A549 (cell line): ENCODE data around the gene DPYD. TPM values are rescaled to one million over a fixed set of nuclear protein-coding genes. Genes with fewer than 3 reads are reported as not detected.

Experiments used
- ATAC-seq, 2 experiments: fragments of 200-7000 bp in 1 of 2; fragments of >200 bp in 1 of 2; cut with Nextera tagmentation in 1 of 2; cut with Tn5 transposase in 1 of 2; 3 replicates each; pipeline versions ENCODE4 v1.8.0 to v1.9.1; 2018 to 2020; ENCODE audit warnings: mild to moderate bottlenecking in 1 of 2, moderate library complexity in 1 of 2
- CTCF ChIA-PET: fragments of 300-600 bp; sonication (Branson Sonifier 250); formaldehyde crosslinking; extraction: SDS; loops from one replicate; lab custom pipeline; 2021; ENCODE audit warnings: antibody characterized with exemption, inconsistent platforms; lab: Yijun Ruan, JAX
- POLR2A ChIA-PET: fragments of 350-600 bp; formaldehyde crosslinking; extraction: SDS; loops from one replicate; lab custom pipeline; 2021; ENCODE audit warnings: antibody characterized with exemption, inconsistent platforms; lab: Yijun Ruan, JAX
- DNase-seq, 2 experiments: peaks; one replicate each; pipeline versions ENCODE4 v3.0.0 to v3.0.0-alpha.2; 2011 to 2016; ENCODE audit warnings: low read depth in 1 of 2, low spot score in 1 of 2
- FAIRE-seq: peaks from 2 replicates; lab custom pipeline; 2011; peaks lifted over from hg19 to GRCh38; lab: Jason Lieb, UNC
- H3K27ac ChIP-seq, 2 experiments: fragments of >200 bp; sonication (Bioruptor Twin); formaldehyde crosslinking; 3 replicates each; pipeline ENCODE4 v1.5.1; 2016 to 2017
- H3K4me1 ChIP-seq: fragments of >200 bp; sonication (Bioruptor Twin); formaldehyde crosslinking; 3 replicates; pipeline ENCODE4 v1.6.1; 2016
- H3K4me2 ChIP-seq: fragments of >200 bp; sonication (Bioruptor Twin); formaldehyde crosslinking; 3 replicates; pipeline ENCODE4 v1.6.1; 2016
- H3K4me3 ChIP-seq: fragments of >200 bp; sonication (Bioruptor Twin); formaldehyde crosslinking; 3 replicates; pipeline ENCODE4 v1.5.1; 2016
- H3K9me3 ChIP-seq: fragments of >200 bp; sonication (Bioruptor Twin); formaldehyde crosslinking; 3 replicates; pipeline ENCODE4 v1.6.1; 2016
- ATOH8 ChIP-seq: fragments of 250-450 bp; sonication (Bioruptor Pico); IDR thresholded peaks from 2 replicates; pipeline ENCODE4 v1.5.0; 2020; ENCODE audit warnings: low read depth, mild to moderate bottlenecking, moderate library complexity
- CBX2 ChIP-seq: fragments of 200-600 bp; sonication (generic); IDR thresholded peaks from 2 replicates; pipeline ENCODE4 v1.6.1; 2016; ENCODE audit warnings: low read depth, mild to moderate bottlenecking, borderline replicate concordance
- CBX8 ChIP-seq: fragments of 200-600 bp; sonication (generic); IDR thresholded peaks from 2 replicates; pipeline ENCODE4 v1.6.1; 2016
- CHD4 ChIP-seq: fragments of 200-600 bp; sonication (generic); IDR thresholded peaks from 2 replicates; pipeline ENCODE4 v1.6.1; 2016; ENCODE audit warnings: antibody characterized with exemption, mild to moderate bottlenecking, borderline replicate concordance
- CTCF ChIP-seq: fragments of >200 bp; sonication (Bioruptor Twin); formaldehyde crosslinking; IDR thresholded peaks from 3 replicates; pipeline ENCODE4 v1.5.1; 2016
- E2F6 ChIP-seq: IDR thresholded peaks from 2 replicates; pipeline ENCODE4 v1.6.1; 2012; ENCODE audit warnings: low read depth, borderline replicate concordance
- ELK1 ChIP-seq: fragments of 150-350 bp; IDR thresholded peaks from 2 replicates; pipeline ENCODE4 v1.6.1; 2014; ENCODE audit warnings: low read depth, mild to moderate bottlenecking, low read length
- ESRRA ChIP-seq: fragments of 150-350 bp; IDR thresholded peaks from 2 replicates; pipeline ENCODE4 v1.6.1; 2014; ENCODE audit warnings: mild to moderate bottlenecking, low read length, borderline replicate concordance
- HES2 ChIP-seq: fragments of >200 bp; sonication (Bioruptor Twin); formaldehyde crosslinking; IDR thresholded peaks from 2 replicates; pipeline ENCODE4 v1.6.1; 2016
- HMGXB4 ChIP-seq: fragments of 250-450 bp; sonication (Bioruptor Pico); IDR thresholded peaks from 2 replicates; pipeline ENCODE4 v1.5.0; 2021; ENCODE audit warnings: mild to moderate bottlenecking, moderate library complexity, borderline replicate concordance
- HOXB13 ChIP-seq: fragments of 250-450 bp; sonication (Bioruptor Pico); IDR thresholded peaks from 2 replicates; pipeline ENCODE4 v1.5.0; 2020; ENCODE audit warnings: low read depth, mild to moderate bottlenecking, moderate library complexity
- KDM1A ChIP-seq: fragments of 200-600 bp; sonication (generic); IDR thresholded peaks from 2 replicates; pipeline ENCODE4 v1.6.1; 2016; ENCODE audit warnings: low read depth, mild to moderate bottlenecking
- MAZ ChIP-seq: fragments of 150-350 bp; IDR thresholded peaks from 2 replicates; pipeline ENCODE4 v1.6.1; 2014; ENCODE audit warnings: antibody characterized with exemption, low read depth, low read length, borderline replicate concordance
- NFE2L2 ChIP-seq: fragments of 150-350 bp; conservative IDR thresholded peaks from 2 replicates; pipeline ENCODE4 v1.6.1; 2014; ENCODE audit warnings: low read length
- NPAS2 ChIP-seq: fragments of 250-450 bp; sonication (Bioruptor Pico); IDR thresholded peaks from 2 replicates; pipeline ENCODE4 v1.8.0; 2022; ENCODE audit warnings: mild to moderate bottlenecking, moderate library complexity, borderline replicate concordance
- NR3C1 ChIP-seq: fragments of >200 bp; sonication (Bioruptor Twin); formaldehyde crosslinking; IDR thresholded peaks from 3 replicates; pipeline ENCODE4 v1.6.1; 2017
- POLR2A ChIP-seq: IDR thresholded peaks from 2 replicates; pipeline ENCODE4 v1.6.1; 2012; ENCODE audit warnings: mild to moderate bottlenecking, low read length
- RARB ChIP-seq: fragments of 250-450 bp; sonication (Bioruptor Pico); IDR thresholded peaks from 2 replicates; pipeline ENCODE4 v1.8.0; 2021; ENCODE audit warnings: mild to moderate bottlenecking, moderate library complexity
- SREBF2 ChIP-seq: fragments of 450-650 bp; IDR thresholded peaks from 2 replicates; pipeline ENCODE4 v1.6.1; 2014; ENCODE audit warnings: mild to moderate bottlenecking, moderate library complexity
- TFCP2L1 ChIP-seq: fragments of 250-450 bp; sonication (Bioruptor Pico); IDR thresholded peaks from 2 replicates; pipeline ENCODE4 v1.5.0; 2021; ENCODE audit warnings: mild to moderate bottlenecking
- TP53 ChIP-seq: fragments of 250-450 bp; sonication (Bioruptor Pico); IDR thresholded peaks from 2 replicates; pipeline ENCODE4 v1.5.0; 2021; ENCODE audit warnings: mild to moderate bottlenecking, moderate library complexity
- ZC3H11A ChIP-seq: fragments of 450-650 bp; IDR thresholded peaks from 2 replicates; pipeline ENCODE4 v1.6.1; 2014; ENCODE audit warnings: antibody characterized with exemption, mild to moderate bottlenecking
- ZFP36 ChIP-seq: fragments of 450-650 bp; IDR thresholded peaks from 2 replicates; pipeline ENCODE4 v1.6.1; 2014; ENCODE audit warnings: borderline replicate concordance; ENCODE audit not compliant: partially characterized antibody
- ZNF302 ChIP-seq: fragments of 250-450 bp; sonication (Bioruptor Pico); IDR thresholded peaks from 2 replicates; pipeline ENCODE4 v1.9.0; 2021; ENCODE audit warnings: inconsistent platforms, mild to moderate bottlenecking, moderate library complexity
- ZSCAN20 ChIP-seq: fragments of 250-450 bp; sonication (Bioruptor Pico); IDR thresholded peaks from 2 replicates; pipeline ENCODE4 v1.8.0; 2022; ENCODE audit warnings: mild to moderate bottlenecking, moderate library complexity
- WGBS: methylation state at CpG from one replicate; pipeline ENCODE4 v1.1.6; 2017; ENCODE audit errors: missing lambda C conversion rate; 5-methylcytosine and 5-hydroxymethylcytosine counted together
- polyA plus RNA-seq, 4 experiments: library from polyadenylated mRNA; depleted of rRNA in 3 of 4; stranded (reverse); fragments of >200 nt; fragmentation: RNase III in 1 of 4; extraction: RNeasy Plus Mini Kit Qiagen cat#74134 plus additional on column Dnase treatment in 1 of 4; gene quantifications; 2 replicates in 3 of 4; 3 replicates in 1 of 4; pipeline ENCODE4 v1.2.3, GENCODE V29; 2011 to 2017

Gene DPYD
- polyA plus RNA-seq, 2 of the 4 experiments (the other 2 are of a cell fraction) = 5.9 to 7.5 TPM

- WGBS = 83% methylated on average over 1 of the region's 1 CpG
- TF ChIP-seq ZC3H11A = no peak
- TF ChIP-seq TP53 (CRISPR knock-in tag) = no peak
- TF ChIP-seq TFCP2L1 = no peak
- TF ChIP-seq NFE2L2 = no peak
- Histone ChIP-seq H3K27ac (no peak overlapping the region), H3K9me3 (no peaks in the 10 kb centered on the region), H3K4me2 (no peak overlapping the region), H3K4me3 (no peak overlapping the region), H3K4me1 (no peaks in the 10 kb centered on the region)
- FAIRE-seq (no peak), DNase-seq (no peak), ATAC-seq (no peak)
- ChIA-PET CTCF (no interaction called here), POLR2A (no interaction called here)
These were observed 155.8 kb downstream of the DPYD start for GRCh38 chr1:97764991-97765390.

GRCh38 chr1:97761637-97762036 lies 159.2 kb downstream of the DPYD start:
- no peak overlapping the region for H3K27ac ChIP-seq
- no peak for DNase-seq
- H3K4me1 ChIP-seq = 0 out of 3 replicates have a peak, but pooled peaks cover 6% of the 10 kb centered on the region
- no peak overlapping the region for H3K4me3 ChIP-seq
- ATAC-seq = no peak
- CTCF ChIA-PET = no interaction called here
- H3K4me2 ChIP-seq = no peak overlapping the region
- no peak for FAIRE-seq
- TF ChIP-seq KDM1A (0 out of 2 replicates have a peak, but pooled peaks have one; percentile 22), ZC3H11A (no peak)
- WGBS = 10% methylated on average over 1 of the region's 1 CpG
- no peaks in the 10 kb centered on the region for H3K9me3 ChIP-seq
- POLR2A ChIA-PET = no interaction called here

GRCh38 chr1:97759078-97759477 lies 161.8 kb downstream of the DPYD start:
- Histone ChIP-seq H3K4me3 (no peak overlapping the region), H3K4me2 (no peak overlapping the region), H3K9me3 (no peaks in the 10 kb centered on the region), H3K4me1 (0 out of 3 replicates have a peak, but pooled peaks cover 6% of the 10 kb centered on the region), H3K27ac (no peak overlapping the region)
- no peak for ATAC-seq
- ChIA-PET CTCF (no interaction called here), POLR2A (no interaction called here)
- FAIRE-seq = no peak
- no peak for DNase-seq
- TF ChIP-seq KDM1A = no peak
- TF ChIP-seq TP53 (CRISPR knock-in tag) = no peak
- TF ChIP-seq NFE2L2 = no peak
- no peak for TF ChIP-seq SREBF2
- no peak for TF ChIP-seq CBX8
- no peak for TF ChIP-seq HES2
- TF ChIP-seq CBX2 = no peak
- TF ChIP-seq MAZ = no peak
- 58% methylated on average over 2 of the region's 2 CpGs for WGBS

- Histone ChIP-seq H3K9me3 (no peaks in the 10 kb centered on the region), H3K4me2 (no peak overlapping the region), H3K4me1 (0 out of 3 replicates have a peak, but pooled peaks cover 6% of the 10 kb centered on the region), H3K27ac (no peak overlapping the region), H3K4me3 (no peak overlapping the region)
- POLR2A ChIA-PET = no interaction called here
- no peak for FAIRE-seq
- ATAC-seq = no peak
- CTCF ChIA-PET = no interaction called here
- WGBS = 70% methylated on average over 1 of the region's 1 CpG
- DNase-seq = peak in 1 of 2 experiments; percentile 2
- TF ChIP-seq POLR2A (no peak), NR3C1 (no peak), ZNF302 (CRISPR knock-in tag) (no peak), RARB (CRISPR knock-in tag) (no peak), E2F6 (no peak), NPAS2 (no peak), CHD4 (no peak), HOXB13 (no peak), HMGXB4 (CRISPR knock-in tag) (no peak), ELK1 (no peak), CTCF (no peak), NFE2L2 (no peak), ATOH8 (no peak), ZFP36 (no peak), SREBF2 (no peak), ZSCAN20 (CRISPR knock-in tag) (no peak), ESRRA (no peak)
These were observed 162.2 kb downstream of the DPYD start for GRCh38 chr1:97758541-97759057.
